Measurements from ENCODE around the gene FBXL20. TPM values are rescaled to one million over a fixed set of nuclear protein-coding genes. Genes with fewer than 3 reads are reported as not detected.

The FBXL20 gene
- total and polyA plus RNA-seq, 9 of the 15 experiments (the other 6 are each of a cell fraction or from before 2014, with no cell fraction given) = 1.8 to 15.1 (median 5.6) TPM

DNA sequence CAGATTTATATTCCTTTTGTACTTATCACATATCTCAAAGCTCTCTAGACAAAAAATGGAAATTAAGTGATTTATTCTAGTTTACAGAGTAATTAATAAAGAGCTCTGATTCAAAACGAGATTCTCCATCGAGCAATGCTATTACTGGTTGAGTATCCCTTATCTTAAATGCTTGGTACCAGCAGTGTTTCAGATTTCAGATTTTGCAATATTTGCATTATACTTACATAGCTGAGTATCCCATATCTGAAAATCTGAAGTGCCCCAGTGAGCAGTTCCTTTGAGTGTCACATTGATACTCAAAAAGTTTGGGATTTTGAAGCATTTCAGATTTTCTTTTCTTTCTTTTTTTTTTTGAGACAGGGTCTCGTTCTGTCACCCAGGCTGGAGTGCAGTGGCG, 118.3 kb downstream of the FBXL20 start:
- ChIA-PET CTCF (ENCODE audit: low intra/inter-chr PET ratio) (no interaction called here), POLR2A (interaction anchor here (0.8 to 1.6 kb wide), 5 partner anchors 12 to 83 kb away, joined by 3 to 5 read pairs (median 3); partner anchors contain the start of gene RPL19)
- BruUV-seq (replicated peaks) = no TSS peak
- FAIRE-seq (no peak), DNase-seq (ENCODE audit: extremely low read depth in 1 of 4, low spot score in 3 of 4) (no peak), ATAC-seq (no peak)
- H3K79me2 ChIP-seq (ENCODE audit: control insufficient read depth, insufficient read depth, low read length) = no peaks in the 10 kb centered on the region
- no peaks in the 10 kb centered on the region for H3K9me1 ChIP-seq (ENCODE audit: control insufficient read depth, insufficient read depth, low read length)
- H3K4me3 ChIP-seq = no peak overlapping the region
- H3K4me2 ChIP-seq (ENCODE audit: insufficient read depth, low read length) = no peak overlapping the region
- H3K4me1 ChIP-seq (replicated peaks in 1 of 2; ENCODE audit: control insufficient read depth in 2 of 2, insufficient read depth in 2 of 2, low read length in 2 of 2) = peaks cover 10 to 20% of the 10 kb centered on the region in 2 experiments
- no peaks in the 10 kb centered on the region for H4K20me1 ChIP-seq (replicated peaks; ENCODE audit: control insufficient read depth, insufficient read depth, low read length)
- H2AFZ ChIP-seq (ENCODE audit: low read depth, low read length) = no peak overlapping the region
- WGBS (ENCODE audit: insufficient coverage, low coverage, missing lambda C conversion rate) = 59% methylated on average over 4 of the region's 4 CpGs
- no peak overlapping the region for H3K9ac ChIP-seq (ENCODE audit: insufficient read depth in 1 of 2, low read depth in 2 of 2, low read length in 2 of 2)
- in situ Hi-C loops (cut with MboI) (no loop called here), intact Hi-C loops (cut with micrococcal nuclease) (no loop called here)
- no peaks in the 10 kb centered on the region for H3K36me3 ChIP-seq (ENCODE audit: control insufficient read depth, insufficient read depth, low read length)
- no peak for TF ChIP-seq NFIX (CRISPR knock-in tag; IDR thresholded peaks at IDR 0.05; ENCODE audit: low read depth)
- TF ChIP-seq GATAD2B (IDR thresholded peaks at IDR 0.05; ENCODE audit: borderline replicate concordance) = no peak
- no peak for TF ChIP-seq EGR1 (conservative IDR thresholded peaks at IDR 0.05)
- peak in 1 of 2 experiments; percentile 36; a peak in 1 of 4 replicates for TF ChIP-seq RCOR1 (IDR thresholded peaks at IDR 0.05; ENCODE audit: borderline replicate concordance in 1 of 2, low read depth in 2 of 2, low read length in 2 of 2)
- no peak for TF ChIP-seq PHB2 (IDR thresholded peaks at IDR 0.05; ENCODE audit: low read depth)
- TF ChIP-seq KDM1A (IDR thresholded peaks at IDR 0.05) = peak; percentile 67; a peak in 3 of 4 replicates
- no peak for TF ChIP-seq MLX (CRISPR knock-in tag; conservative IDR thresholded peaks at IDR 0.05)
- no peak for TF ChIP-seq SNIP1 (IDR thresholded peaks at IDR 0.05; ENCODE audit: low read depth)
- no peak for TF ChIP-seq BRF2 (IDR thresholded peaks at IDR 0.05; ENCODE audit: borderline replicate concordance, insufficient read depth, insufficient read length)
- TF ChIP-seq CEBPG (CRISPR knock-in tag; IDR thresholded peaks at IDR 0.05) = no peak
- TF ChIP-seq CEBPG (tag; conservative IDR thresholded peaks at IDR 0.05 in 1 of 2, IDR thresholded peaks at IDR 0.05 in 1 of 2) = no peak
- H3K27ac ChIP-seq (ENCODE audit: extremely low read depth, low read depth, low read length) = no peak overlapping the region
- no peaks in the 10 kb centered on the region for H3K27me3 ChIP-seq (ENCODE audit: control insufficient read depth in 2 of 2, insufficient read depth in 2 of 2, low read length in 2 of 2)
- H3K9me3 ChIP-seq (replicated peaks; ENCODE audit: control insufficient read depth, insufficient read depth, low read depth, low read length) = no peaks in the 10 kb centered on the region
